PC-9 (cell line): Measurements from ENCODE around the gene TGFBR3. TPM values are rescaled to one million over a fixed set of nuclear protein-coding genes. Genes with fewer than 3 reads are reported as not detected.
A peak's percentile ranks its signal among the peaks of the same experiment; 100 is the strongest.

ENCODE experiments used
- BruUV-seq: library from RNA; stranded (reverse); fragments of 400-500 nt; replicated peaks from 2 replicates; lab custom pipeline; 2021; lab: Mats Ljungman, UMichigan
- CTCF ChIA-PET: fragments of 300-600 bp; sonication (Branson Sonifier 250); formaldehyde crosslinking; loops from one replicate; lab custom pipeline; 2022; ENCODE audit warnings: antibody characterized with exemption; lab: Charles Lee
- POLR2A ChIA-PET: fragments of 300-600 bp; sonication (Branson Sonifier 250); formaldehyde crosslinking; loops from one replicate; lab custom pipeline; 2022; ENCODE audit warnings: antibody characterized with exemption; ENCODE audit not compliant: unreplicated experiment; lab: Charles Lee
- DNase-seq, 2 experiments: peaks; one replicate each; pipeline versions ENCODE4 v3.0.0 to v3.0.0-alpha.2; 2015 to 2022; ENCODE audit warnings: mixed read lengths in 1 of 2
- H2AFZ ChIP-seq: fragments of 200-600 bp; sonication (generic); 2 replicates; pipeline ENCODE4 v1.8.1; 2017; ENCODE audit warnings: antibody characterized with exemption
- H3F3A ChIP-seq: fragments of 200-600 bp; sonication (generic); 2 replicates; pipeline ENCODE4 v1.8.1; 2017; ENCODE audit warnings: antibody characterized with exemption, mild to moderate bottlenecking, low read depth; ENCODE audit not compliant: insufficient read depth
- H3K27ac ChIP-seq: fragments of 200-600 bp; sonication (generic); 2 replicates; pipeline ENCODE4 v1.6.1; 2016; ENCODE audit warnings: mixed run types
- H3K27me3 ChIP-seq: fragments of 200-600 bp; sonication (generic); 2 replicates; pipeline ENCODE4 v1.6.1; 2016; ENCODE audit warnings: low read depth, mixed run types; ENCODE audit not compliant: insufficient read depth
- H3K36me3 ChIP-seq: fragments of 200-600 bp; sonication (generic); 2 replicates; pipeline ENCODE4 v1.6.1; 2016; ENCODE audit warnings: low read depth, mixed run types
- H3K4me1 ChIP-seq: fragments of 200-600 bp; sonication (generic); replicated peaks from 2 replicates; pipeline ENCODE4 v1.6.1; 2016; ENCODE audit warnings: mixed run types; ENCODE audit not compliant: insufficient read depth
- H3K4me2 ChIP-seq: fragments of 200-600 bp; sonication (generic); 2 replicates; pipeline ENCODE4 v1.6.1; 2017; ENCODE audit warnings: mixed run types
- H3K4me3 ChIP-seq: fragments of 200-600 bp; sonication (generic); 2 replicates; pipeline ENCODE4 v1.6.1; 2016; ENCODE audit warnings: mixed run types
- H3K79me2 ChIP-seq: fragments of 200-600 bp; sonication (generic); 2 replicates; pipeline ENCODE4 v1.6.1; 2017; ENCODE audit warnings: low read depth, mixed run types
- H3K9me2 ChIP-seq: fragments of 200-600 bp; sonication (generic); 2 replicates; pipeline ENCODE4 v1.8.1; 2017; ENCODE audit warnings: mild to moderate bottlenecking; ENCODE audit not compliant: insufficient read depth
- H3K9me3 ChIP-seq: fragments of 200-600 bp; sonication (generic); 2 replicates; pipeline ENCODE4 v1.8.1; 2016; ENCODE audit warnings: low read depth; ENCODE audit not compliant: insufficient read depth
- H4K20me1 ChIP-seq: fragments of 200-600 bp; sonication (generic); 2 replicates; pipeline ENCODE4 v1.8.1; 2017; ENCODE audit not compliant: insufficient read depth
- CTCF ChIP-seq: fragments of 200-600 bp; sonication (generic); conservative IDR thresholded peaks from 2 replicates; pipeline ENCODE4 v1.6.1; 2017; ENCODE audit warnings: mixed run types, antibody characterized with exemption, mild to moderate bottlenecking, moderate library complexity
- EZH2 ChIP-seq: fragments of 200-600 bp; sonication (generic); IDR thresholded peaks from 2 replicates; pipeline ENCODE4 v1.8.0; 2017; ENCODE audit warnings: antibody characterized with exemption, low read depth
- intact Hi-C: fragments of 100-400 bp; cut with micrococcal nuclease; formaldehyde crosslinking; loops from one replicate; pipeline ENCODE4 v1.10.0; 2022; ENCODE audit not compliant: unreplicated experiment
- total RNA-seq: library from RNA; stranded (reverse); gene quantifications from 2 replicates; pipeline ENCODE4 v1.2.3, GENCODE V29; 2021

The TGFBR3 gene
- total RNA-seq, 1 experiment from 2014 or later: 1.6 TPM

DNA sequence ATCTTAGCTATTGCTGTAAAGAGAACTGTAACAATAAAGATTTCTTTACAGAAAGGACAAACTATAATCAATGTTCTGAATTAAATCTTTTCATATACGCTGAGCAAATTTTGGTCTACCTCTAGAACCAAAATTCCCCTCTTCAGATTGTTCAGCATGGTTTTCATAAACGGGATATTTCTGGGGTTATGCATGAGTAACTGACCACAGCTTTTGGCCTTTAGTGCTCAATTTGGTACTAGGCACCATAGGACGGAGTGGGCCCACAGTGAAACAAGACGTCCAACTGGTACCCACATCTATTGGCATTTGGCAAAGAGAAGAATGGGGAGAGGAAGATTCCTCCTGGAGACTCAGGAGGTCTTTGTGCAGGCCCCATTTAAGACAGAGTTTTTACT lies 184.5 kb downstream of the TGFBR3 start:
- no peak for TF ChIP-seq EZH2
- no peak for TF ChIP-seq CTCF
- no peak overlapping the region for H2AFZ ChIP-seq
- H3K9me2 ChIP-seq: no peaks in the 10 kb centered on the region
- H3K27me3 ChIP-seq: no peaks in the 10 kb centered on the region
- no TSS peak for BruUV-seq
- no peak overlapping the region for H3K4me2 ChIP-seq
- H3K79me2 ChIP-seq: no peaks in the 10 kb centered on the region
- no peak overlapping the region for H3K4me3 ChIP-seq
- POLR2A ChIA-PET: no interaction called here
- H3K36me3 ChIP-seq: no peaks in the 10 kb centered on the region
- H3F3A ChIP-seq: no peaks in the 10 kb centered on the region
- intact Hi-C loops: no loop called here
- H3K4me1 ChIP-seq: peaks cover 22% of the 10 kb centered on the region
- no peak overlapping the region for H3K27ac ChIP-seq
- no peaks in the 10 kb centered on the region for H4K20me1 ChIP-seq
- no peak for DNase-seq
- CTCF ChIA-PET: no interaction called here
- H3K9me3 ChIP-seq: no peaks in the 10 kb centered on the region

GRCh38 chr1:91700771-91701471 lies 185.0 kb downstream of the TGFBR3 start:
- ChIA-PET POLR2A (interaction anchor here (0.6 kb wide), 1 partner anchor 1057 kb away, joined by 35 read pairs; no protein-coding TSS in a partner anchor), CTCF (no interaction called here)
- H3K4me2 ChIP-seq: no peak overlapping the region
- no peak overlapping the region for H2AFZ ChIP-seq
- H3K27me3 ChIP-seq: no peaks in the 10 kb centered on the region
- intact Hi-C loops: no loop called here
- no peak for TF ChIP-seq EZH2
- no peak for TF ChIP-seq CTCF
- H3K9me2 ChIP-seq: no peaks in the 10 kb centered on the region
- no peak overlapping the region for H3K4me3 ChIP-seq
- no peak overlapping the region for H3K27ac ChIP-seq
- H3F3A ChIP-seq: no peaks in the 10 kb centered on the region
- no TSS peak for BruUV-seq
- no peaks in the 10 kb centered on the region for H4K20me1 ChIP-seq
- H3K4me1 ChIP-seq: peaks cover 22% of the 10 kb centered on the region
- no peaks in the 10 kb centered on the region for H3K9me3 ChIP-seq
- H3K79me2 ChIP-seq: no peaks in the 10 kb centered on the region
- DNase-seq: no peak
- H3K36me3 ChIP-seq: no peaks in the 10 kb centered on the region

- H3K4me1 ChIP-seq: peaks cover 22% of the 10 kb centered on the region
- no peak overlapping the region for H3K4me3 ChIP-seq
- H3K36me3 ChIP-seq: 0 out of 2 replicates have a peak, but pooled peaks cover 5% of the 10 kb centered on the region
- DNase-seq: peak; percentile 5 to 56
- POLR2A ChIA-PET: interaction anchor here (0.6 kb wide), 1 partner anchor 1057 kb away, joined by 35 read pairs; no protein-coding TSS in a partner anchor
- no peaks in the 10 kb centered on the region for H3K79me2 ChIP-seq
- no TSS peak for BruUV-seq
- H3K9me2 ChIP-seq: no peaks in the 10 kb centered on the region
- no peak overlapping the region for H2AFZ ChIP-seq
- no peak for TF ChIP-seq EZH2
- TF ChIP-seq CTCF: no peak; the same call in 1 of the 2 replicates
- H3K27ac ChIP-seq: no peak overlapping the region
- H3K9me3 ChIP-seq: no peaks in the 10 kb centered on the region
- peak overlapping the region; percentile 0; the same call in 1 of the 2 replicates for H3K4me2 ChIP-seq
- H3F3A ChIP-seq: no peaks in the 10 kb centered on the region
- H4K20me1 ChIP-seq: no peaks in the 10 kb centered on the region
- intact Hi-C loops: no loop called here
- H3K27me3 ChIP-seq: no peaks in the 10 kb centered on the region
- CTCF ChIA-PET: no interaction called here
These were observed 185.6 kb downstream of the TGFBR3 start for GRCh38 chr1:91700332-91700731.
